ENCODE data around the gene EVPL. TPM values are rescaled to one million over a fixed set of nuclear protein-coding genes. Genes with fewer than 3 reads are reported as not detected.

EVPL gene
- total and polyA plus RNA-seq, 4 donors = 10.9 to 38.4 (median 35.0) TPM

DNA sequence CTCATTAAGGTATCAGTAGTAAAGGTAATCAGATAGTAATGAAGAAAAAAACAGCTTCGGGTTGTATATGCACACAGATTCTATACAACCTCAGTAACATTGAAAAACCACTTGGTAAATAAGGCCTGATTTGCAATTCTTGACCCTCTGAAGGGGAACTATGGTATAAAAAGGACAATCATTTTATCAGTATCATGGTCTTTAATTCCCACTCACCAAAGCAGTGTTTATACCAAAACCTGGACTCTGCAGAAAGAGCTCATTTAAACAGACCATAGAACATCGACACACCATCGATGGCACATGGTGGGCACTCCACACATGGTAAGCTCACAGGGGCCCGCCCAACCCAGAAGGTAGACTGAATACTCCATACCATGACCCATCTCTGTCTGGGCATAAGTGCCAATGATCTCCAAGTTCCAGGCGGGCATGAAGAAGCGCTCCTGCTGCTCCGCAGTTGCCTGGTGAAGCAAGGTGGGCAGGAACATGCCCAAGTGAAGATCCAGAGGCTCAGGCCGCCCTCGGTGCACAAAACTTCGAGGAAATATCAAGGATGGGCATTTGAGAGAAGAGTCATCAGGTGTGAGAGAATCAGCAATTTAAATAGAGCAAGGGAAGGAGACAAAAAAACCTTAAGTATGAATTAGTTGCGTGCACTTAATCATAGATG, 67.1 kb downstream of the EVPL start:
- Histone ChIP-seq H3K9me3 (ENCODE audit: control insufficient read depth in 4 of 4, insufficient read depth in 3 of 4, low read length in 3 of 4) (no peaks in the 10 kb centered on the region), H3K27ac (ENCODE audit: low read depth in 1 of 2, low read length in 1 of 2) (no peak overlapping the region), H3K27me3 (ENCODE audit: control insufficient read depth in 3 of 3, insufficient read depth in 3 of 3, low read length in 2 of 3) (no peaks in the 10 kb centered on the region), H3K4me3 (no peak overlapping the region), H3K4me1 (ENCODE audit: control insufficient read depth in 5 of 5, insufficient read depth in 5 of 5, low read length in 5 of 5) (peaks cover 0 to 20% (median 0%) of the 10 kb centered on the region in 5 donors), H3K36me3 (ENCODE audit: control insufficient read depth in 4 of 4, insufficient read depth in 4 of 4, low read length in 4 of 4) (peaks cover 7 to 18% (median 14%) of the 10 kb centered on the region in 4 donors), H3K9ac (ENCODE audit: insufficient read depth in 1 of 2, low read length in 2 of 2) (peak overlapping the region in 1 of 2 donors; percentile 23)
- TF ChIP-seq, protein P1, sequence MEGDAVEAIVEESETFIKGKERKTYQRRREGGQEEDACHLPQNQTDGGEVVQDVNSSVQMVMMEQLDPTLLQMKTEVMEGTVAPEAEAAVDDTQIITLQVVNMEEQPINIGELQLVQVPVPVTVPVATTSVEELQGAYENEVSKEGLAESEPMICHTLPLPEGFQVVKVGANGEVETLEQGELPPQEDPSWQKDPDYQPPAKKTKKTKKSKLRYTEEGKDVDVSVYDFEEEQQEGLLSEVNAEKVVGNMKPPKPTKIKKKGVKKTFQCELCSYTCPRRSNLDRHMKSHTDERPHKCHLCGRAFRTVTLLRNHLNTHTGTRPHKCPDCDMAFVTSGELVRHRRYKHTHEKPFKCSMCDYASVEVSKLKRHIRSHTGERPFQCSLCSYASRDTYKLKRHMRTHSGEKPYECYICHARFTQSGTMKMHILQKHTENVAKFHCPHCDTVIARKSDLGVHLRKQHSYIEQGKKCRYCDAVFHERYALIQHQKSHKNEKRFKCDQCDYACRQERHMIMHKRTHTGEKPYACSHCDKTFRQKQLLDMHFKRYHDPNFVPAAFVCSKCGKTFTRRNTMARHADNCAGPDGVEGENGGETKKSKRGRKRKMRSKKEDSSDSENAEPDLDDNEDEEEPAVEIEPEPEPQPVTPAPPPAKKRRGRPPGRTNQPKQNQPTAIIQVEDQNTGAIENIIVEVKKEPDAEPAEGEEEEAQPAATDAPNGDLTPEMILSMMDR (IDR thresholded peaks at IDR 0.05; ENCODE audit: control extremely low read depth, extremely low read depth) = no peak
- ATAC-seq (ENCODE audit: insufficient read depth, low FRiP score) = no peak
- 95 to 97% methylated on average over 11 of the region's 11 CpGs for WGBS, 2 donors
- no peak for DNase-seq

DNA sequence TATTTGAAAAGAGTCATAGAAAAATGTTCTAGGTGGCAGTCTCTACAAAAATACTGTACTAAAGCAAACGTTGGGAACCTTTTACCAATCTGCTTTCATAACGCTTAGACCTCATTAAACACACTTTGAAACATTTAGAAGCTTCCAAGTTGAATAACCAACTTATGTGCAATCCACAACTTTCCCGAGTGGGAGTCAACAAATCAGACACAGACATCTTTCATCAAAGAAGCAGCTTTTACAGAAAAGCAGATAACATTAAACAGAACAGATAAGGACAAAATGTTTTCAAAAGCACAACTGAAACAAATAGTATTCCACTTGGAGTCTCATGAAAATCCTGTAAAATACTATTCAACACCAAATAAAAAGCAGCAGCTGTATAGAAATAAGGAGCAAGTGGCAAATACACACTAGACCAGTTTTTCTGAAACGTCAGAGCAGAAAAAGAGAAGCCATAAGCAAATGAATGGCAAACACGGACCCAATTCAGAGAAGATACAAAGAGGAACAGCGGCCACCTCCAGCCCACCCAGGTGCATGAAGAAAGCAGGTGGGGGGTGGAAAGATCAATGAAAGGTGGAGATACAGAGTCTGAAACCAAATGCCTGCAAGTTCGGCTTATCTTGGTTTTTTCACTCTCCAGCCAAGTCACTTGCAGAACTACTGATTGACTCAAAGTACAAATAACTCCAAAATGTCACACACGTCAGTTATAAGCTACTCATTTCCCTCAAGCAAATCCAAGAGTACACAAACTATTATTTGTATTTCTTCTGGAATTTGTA, 67.9 kb downstream of the EVPL start:
- Histone ChIP-seq H3K4me1 (ENCODE audit: control insufficient read depth in 5 of 5, insufficient read depth in 5 of 5, low read length in 5 of 5) (peaks cover 0 to 20% (median 0%) of the 10 kb centered on the region in 5 donors), H3K27me3 (ENCODE audit: control insufficient read depth in 3 of 3, insufficient read depth in 3 of 3, low read length in 2 of 3) (no peaks in the 10 kb centered on the region), H3K27ac (ENCODE audit: low read depth in 1 of 2, low read length in 1 of 2) (no peak overlapping the region), H3K9me3 (ENCODE audit: control insufficient read depth in 4 of 4, insufficient read depth in 3 of 4, low read length in 3 of 4) (no peaks in the 10 kb centered on the region), H3K4me3 (no peak overlapping the region), H3K9ac (ENCODE audit: insufficient read depth in 1 of 2, low read length in 2 of 2) (no peak overlapping the region), H3K36me3 (ENCODE audit: control insufficient read depth in 4 of 4, insufficient read depth in 4 of 4, low read length in 4 of 4) (peaks cover 9 to 21% (median 14%) of the 10 kb centered on the region in 4 donors)
- DNase-seq = peak in 2 of 3 donors; percentile 43 to 67
- no peak for ATAC-seq (ENCODE audit: insufficient read depth, low FRiP score)
- TF ChIP-seq, protein P1 (IDR thresholded peaks at IDR 0.05; ENCODE audit: control extremely low read depth, extremely low read depth) = no peak
- 59 to 80% methylated on average over 8 of the region's 8 CpGs for WGBS, 2 donors

Other genes starting within 250 kb of the EVPL start
- 10 to 100 TPM; 32.8 to 72.4 TPM for gene UNK, start 242.5 kb downstream of the EVPL start, total RNA-seq
- gene UNK, start 242.5 kb downstream of the EVPL start, polyA plus RNA-seq = 10 to 100 TPM; 15.5 to 18.7 TPM
- 100 to 1,000 TPM in 1 of 2 donors, 10 to 100 TPM in 1; 56.6 to 110 TPM for gene UNC13D, start 182.9 kb downstream of the EVPL start, total RNA-seq
- 10 to 100 TPM; 61.2 to 85.2 TPM for gene UNC13D, start 182.9 kb downstream of the EVPL start, polyA plus RNA-seq
- 100 to 1,000 TPM in 1 of 2 donors, 10 to 100 TPM in 1; 67.2 to 127 TPM for gene WBP2, start 172.0 kb downstream of the EVPL start, total RNA-seq
- gene WBP2, start 172.0 kb downstream of the EVPL start, polyA plus RNA-seq = 100 to 1,000 TPM; 143 to 195 TPM
- gene TRIM47, start 148.7 kb downstream of the EVPL start, total RNA-seq = 10 to 100 TPM; 23.5 to 78.3 TPM
- 10 to 100 TPM; 22.9 to 32.4 TPM for gene TRIM47, start 148.7 kb downstream of the EVPL start, polyA plus RNA-seq
- 10 to 100 TPM; 12.7 to 32.9 TPM for gene TRIM65, start 130.4 kb downstream of the EVPL start, total RNA-seq
- 10 to 100 TPM; 14.6 to 27.8 TPM for gene TRIM65, start 130.4 kb downstream of the EVPL start, polyA plus RNA-seq
- gene MRPL38, start 122.4 kb downstream of the EVPL start, total RNA-seq = 100 to 1,000 TPM in 1 of 2 donors, 10 to 100 TPM in 1; 47.8 to 105 TPM
- gene MRPL38, start 122.4 kb downstream of the EVPL start, polyA plus RNA-seq = 10 to 100 TPM; 52.0 to 80.1 TPM
- 10 to 100 TPM; 14.5 to 18.7 TPM for gene FBF1, start 86.3 kb downstream of the EVPL start, total RNA-seq
- 10 to 100 TPM in 1 of 2 donors, 1 to 10 TPM in 1; 4.6 to 11.6 TPM for gene FBF1, start 86.3 kb downstream of the EVPL start, polyA plus RNA-seq
- gene ACOX1, start 48.1 kb downstream of the EVPL start, total RNA-seq = 10 to 100 TPM; 69.4 to 80.1 TPM
- 10 to 100 TPM; 19.9 to 22.4 TPM for gene ACOX1, start 48.1 kb downstream of the EVPL start, polyA plus RNA-seq
- gene TEN1, start 48.1 kb downstream of the EVPL start, total RNA-seq = 10 to 100 TPM; 20.6 to 25.8 TPM
- gene TEN1, start 48.1 kb downstream of the EVPL start, polyA plus RNA-seq = 10 to 100 TPM; 32.1 to 33.5 TPM
- gene CDK3, start 26.5 kb downstream of the EVPL start, total RNA-seq = 1 to 10 TPM; 7.8 TPM
- gene CDK3, start 26.5 kb downstream of the EVPL start, polyA plus RNA-seq = 10 to 100 TPM in 1 of 2 donors, 1 to 10 TPM in 1; 7.3 to 15.7 TPM
- 10 to 100 TPM; 63.9 to 68.9 TPM for gene SRP68, start 45.2 kb upstream of the EVPL start, total RNA-seq
- gene SRP68, start 45.2 kb upstream of the EVPL start, polyA plus RNA-seq = 10 to 100 TPM; 30.8 to 50.0 TPM
- gene GALR2, start 47.5 kb upstream of the EVPL start, total RNA-seq = under 1 TPM in 1 of 2 donors, not detected in 1; 0.40 TPM
- gene GALR2, start 47.5 kb upstream of the EVPL start, polyA plus RNA-seq = under 1 TPM; 0.20 to 0.44 TPM
- gene ZACN, start 51.9 kb upstream of the EVPL start, total RNA-seq = under 1 TPM in 1 of 2 donors, not detected in 1; 0.25 TPM
- 1 to 10 TPM; 1.4 to 1.9 TPM for gene ZACN, start 51.9 kb upstream of the EVPL start, polyA plus RNA-seq
- gene EXOC7, start 76.5 kb upstream of the EVPL start, total RNA-seq = 100 to 1,000 TPM; 109 to 111 TPM
- gene EXOC7, start 76.5 kb upstream of the EVPL start, polyA plus RNA-seq = 10 to 100 TPM; 49.9 to 52.3 TPM
- 10 to 100 TPM; 66.1 to 95.0 TPM for gene FOXJ1, start 113.9 kb upstream of the EVPL start, total RNA-seq
- 10 to 100 TPM; 32.5 to 34.5 TPM for gene FOXJ1, start 113.9 kb upstream of the EVPL start, polyA plus RNA-seq
- gene RNF157, start 213.2 kb upstream of the EVPL start, total RNA-seq = 1 to 10 TPM; 2.2 to 2.5 TPM
- 1 to 10 TPM in 1 of 2 donors, under 1 TPM in 1; 0.88 to 1.4 TPM for gene RNF157, start 213.2 kb upstream of the EVPL start, polyA plus RNA-seq
- 10 to 100 TPM; 11.6 to 57.1 TPM for gene UBALD2, start 238.0 kb upstream of the EVPL start, total RNA-seq
- 10 to 100 TPM; 59.8 to 64.0 TPM for gene UBALD2, start 238.0 kb upstream of the EVPL start, polyA plus RNA-seq

Data from lung (tissue), 12 donors.